Endothelial cell of umbilical vein (primary cell): ENCODE results near the gene UBE2D3. TPM values are rescaled to one million over a fixed set of nuclear protein-coding genes. Genes with fewer than 3 reads are reported as not detected.

Source experiments
- BruUV-seq: library from RNA; stranded (reverse); fragments of 400-500 nt; replicated peaks from 2 replicates; lab custom pipeline; 2021; lab: Mats Ljungman, UMichigan
- CTCF ChIA-PET: fragments of 300-600, 350-600 bp; sonication (Branson Sonifier 250); formaldehyde crosslinking; loops from one replicate; lab custom pipeline; 2021; ENCODE audit warnings: antibody characterized with exemption, inconsistent platforms; lab: Charles Lee
- POLR2A ChIA-PET: fragments of 300-600, 350-600 bp; sonication (Branson Sonifier 250); formaldehyde crosslinking; loops from one replicate; lab custom pipeline; 2021; ENCODE audit warnings: antibody characterized with exemption, inconsistent platforms; lab: Charles Lee
- DNase-seq: peaks from one replicate; pipeline ENCODE4 v3.0.0-alpha.2; 2011; ENCODE audit warnings: low read depth, low spot score
- FAIRE-seq: peaks from 2 replicates; lab custom pipeline; 2011; peaks lifted over from hg19 to GRCh38; lab: Jason Lieb, UNC
- H2AFZ ChIP-seq: 2 replicates; pipeline ENCODE4 v1.6.0; 2012; ENCODE audit warnings: low read depth, low read length, control low read depth, inconsistent platforms
- H3K27ac ChIP-seq: 2 replicates; pipeline ENCODE4 v1.5.1; 2011; ENCODE audit warnings: low read depth, mild to moderate bottlenecking, control low read depth, low read length, moderate library complexity; ENCODE audit not compliant: insufficient read depth
- H3K27me3 ChIP-seq, 2 experiments: 2 replicates each; pipeline versions ENCODE4 v1.6.0 to v1.6.1; 2011; ENCODE audit warnings: low read length in 2 of 2, mixed read lengths in 1 of 2; ENCODE audit not compliant: control insufficient read depth in 2 of 2, insufficient read depth in 2 of 2
- H3K36me3 ChIP-seq, 2 experiments: 2 replicates in 1 of 2; 3 replicates in 1 of 2; pipeline ENCODE4 v1.5.1; 2011; ENCODE audit warnings: low read length in 2 of 2, mild to moderate bottlenecking in 1 of 2, moderate library complexity in 1 of 2; ENCODE audit not compliant: control insufficient read depth in 2 of 2, insufficient read depth in 2 of 2; ENCODE audit errors: extremely low read depth in 1 of 2
- H3K4me1 ChIP-seq: 3 replicates; pipeline ENCODE4 v1.5.1; 2011; ENCODE audit warnings: mild to moderate bottlenecking, low read length; ENCODE audit not compliant: control insufficient read depth, insufficient read depth; ENCODE audit errors: extremely low read depth
- H3K4me2 ChIP-seq: 2 replicates; pipeline ENCODE4 v1.6.1; 2011; ENCODE audit warnings: low read length, control low read depth, mixed read lengths; ENCODE audit not compliant: insufficient read depth
- H3K4me3 ChIP-seq, 3 experiments: fragments of 200-600 bp in 1 of 3; sonication (generic), shearing (Covaris generic) in 1 of 3; replicated peaks in 1 of 3; 2 replicates each; pipeline ENCODE4 v1.5.1; 2011 to 2016; ENCODE audit warnings: control low read depth in 3 of 3, low read length in 3 of 3, mild to moderate bottlenecking in 2 of 3, inconsistent platforms in 1 of 3, low read depth in 1 of 3, moderate library complexity in 1 of 3; ENCODE audit not compliant: insufficient read depth in 1 of 3
- H3K79me2 ChIP-seq: 2 replicates; pipeline ENCODE4 v1.6.0; 2012; ENCODE audit warnings: low read length, inconsistent platforms; ENCODE audit not compliant: control insufficient read depth, insufficient read depth
- H3K9ac ChIP-seq: replicated peaks from 2 replicates; pipeline ENCODE3; 2011; ENCODE audit warnings: low read length, control low read depth; ENCODE audit not compliant: insufficient read depth; ENCODE audit errors: extremely low read depth
- H3K9me1 ChIP-seq: replicated peaks from 3 replicates; pipeline ENCODE4 v1.6.0; 2011; ENCODE audit warnings: mild to moderate bottlenecking, low read length; ENCODE audit not compliant: control insufficient read depth, insufficient read depth; ENCODE audit errors: extremely low read depth
- H3K9me3 ChIP-seq: replicated peaks from 2 replicates; pipeline ENCODE4 v1.5.1; 2012; ENCODE audit warnings: low read length, inconsistent platforms; ENCODE audit not compliant: control insufficient read depth, insufficient read depth
- H4K20me1 ChIP-seq: replicated peaks from 2 replicates; pipeline ENCODE3; 2011; ENCODE audit warnings: mild to moderate bottlenecking, low read length; ENCODE audit not compliant: control insufficient read depth, insufficient read depth; ENCODE audit errors: extremely low read depth
- EZH2 ChIP-seq: IDR thresholded peaks from 2 replicates; pipeline ENCODE4 v1.6.1; 2012; ENCODE audit warnings: borderline replicate concordance, low read depth, mild to moderate bottlenecking, moderate library complexity, low read length, inconsistent platforms; ENCODE audit not compliant: severe bottlenecking
- FOS ChIP-seq: IDR thresholded peaks from 2 replicates; pipeline ENCODE4 v1.6.1; 2011; ENCODE audit warnings: mild to moderate bottlenecking, low read length, moderate library complexity, borderline replicate concordance; ENCODE audit not compliant: insufficient read depth
- GATA2 ChIP-seq: IDR thresholded peaks from 2 replicates; pipeline ENCODE4 v1.7.0; 2011; ENCODE audit warnings: low read depth, mild to moderate bottlenecking, moderate library complexity, mixed read lengths, low read length; ENCODE audit not compliant: insufficient read length, insufficient read depth
- JUN ChIP-seq: IDR thresholded peaks from 2 replicates; pipeline ENCODE4 v1.6.1; 2011; ENCODE audit warnings: borderline replicate concordance, low read depth; ENCODE audit not compliant: insufficient read length, insufficient read depth
- MAX ChIP-seq: IDR thresholded peaks from 2 replicates; pipeline ENCODE4 v1.6.1; 2011; ENCODE audit not compliant: insufficient read depth, insufficient read length
- MYC ChIP-seq: IDR thresholded peaks from one replicate; pipeline ENCODE4 v1.6.1; 2011; ENCODE audit warnings: mild to moderate bottlenecking, low read depth, low read length
- POLR2A ChIP-seq: IDR thresholded peaks from 2 replicates; pipeline ENCODE4 v1.6.1; 2012; ENCODE audit warnings: low read depth, mild to moderate bottlenecking, control low read depth, low read length
- POLR2AphosphoS5 ChIP-seq: IDR thresholded peaks from 2 replicates; pipeline ENCODE4 v1.6.1; 2012; ENCODE audit warnings: low read depth, mild to moderate bottlenecking, control low read depth, low read length, moderate library complexity; ENCODE audit not compliant: insufficient read depth
- dilution Hi-C: fragments of 300-500 bp; cut with MboI; formaldehyde crosslinking; loops from one replicate; pipeline ENCODE4 v1.15.0; 2019; ENCODE audit warnings: low sequenced_read_pairs; ENCODE audit not compliant: extremely low pct_ligation_motif_present
- intact Hi-C: fragments of 100-400 bp; cut with micrococcal nuclease; formaldehyde crosslinking; loops from one replicate; pipeline ENCODE4 v1.10.0; 2022
- polyA plus RNA-seq, 4 experiments: library from polyadenylated mRNA; depleted of rRNA in 3 of 4; stranded (reverse) in 3 of 4; unstranded in 1 of 4; fragments of >200 nt; gene quantifications; 2 replicates each; pipeline versions ENCODE4 v1.2.1 to v1.2.3, GENCODE V29; 2011 to 2012; ENCODE audit warnings: missing spikeins in 1 of 4
- total RNA-seq: library from RNA; stranded (reverse); gene quantifications from 2 replicates; pipeline ENCODE4 v1.2.3, GENCODE V29; 2021
- TF ChIP-seq, protein P1 (sequence below), 2 donors: IDR thresholded peaks; 1 replicate in 1 of 2; 2 replicates in 1 of 2; pipeline ENCODE4 v1.5.1; 2011; ENCODE audit warnings: low read length in 2 of 2, mild to moderate bottlenecking in 2 of 2, moderate library complexity in 2 of 2, control low read depth in 1 of 2, inconsistent platforms in 1 of 2, low read depth in 1 of 2; ENCODE audit not compliant: insufficient read depth in 1 of 2; ENCODE audit errors: extremely low read depth in 1 of 2

UBE2D3 gene
- total and polyA plus RNA-seq, 2 donors (not counting 3 experiments of a cell fraction or from before 2014, with no cell fraction given) = 279 to 399 TPM

- Histone ChIP-seq H3K4me1 (peaks cover 9% of the 10 kb centered on the region), H3K9ac (no peak overlapping the region), H3K27me3 (no peaks in the 10 kb centered on the region), H3K4me2 (no peak overlapping the region), H4K20me1 (no peaks in the 10 kb centered on the region), H3K27ac (no peak overlapping the region), H3K36me3 (no peaks in the 10 kb centered on the region), H3K4me3 (no peak overlapping the region), H3K79me2 (no peaks in the 10 kb centered on the region), H3K9me1 (no peaks in the 10 kb centered on the region), H3K9me3 (no peaks in the 10 kb centered on the region), H2AFZ (no peak overlapping the region)
- POLR2A ChIA-PET = no interaction called here
- dilution Hi-C loops = no loop called here
- intact Hi-C loops = no loop called here
- no TSS peak for BruUV-seq
- DNase-seq (no peak), FAIRE-seq (no peak)
- CTCF ChIA-PET = no interaction called here
- TF ChIP-seq GATA2 = no peak
- no peak for TF ChIP-seq EZH2
- TF ChIP-seq MYC = no peak
- TF ChIP-seq JUN = no peak
- no peak for TF ChIP-seq POLR2A
- no peak for TF ChIP-seq FOS
- TF ChIP-seq, protein P1, sequence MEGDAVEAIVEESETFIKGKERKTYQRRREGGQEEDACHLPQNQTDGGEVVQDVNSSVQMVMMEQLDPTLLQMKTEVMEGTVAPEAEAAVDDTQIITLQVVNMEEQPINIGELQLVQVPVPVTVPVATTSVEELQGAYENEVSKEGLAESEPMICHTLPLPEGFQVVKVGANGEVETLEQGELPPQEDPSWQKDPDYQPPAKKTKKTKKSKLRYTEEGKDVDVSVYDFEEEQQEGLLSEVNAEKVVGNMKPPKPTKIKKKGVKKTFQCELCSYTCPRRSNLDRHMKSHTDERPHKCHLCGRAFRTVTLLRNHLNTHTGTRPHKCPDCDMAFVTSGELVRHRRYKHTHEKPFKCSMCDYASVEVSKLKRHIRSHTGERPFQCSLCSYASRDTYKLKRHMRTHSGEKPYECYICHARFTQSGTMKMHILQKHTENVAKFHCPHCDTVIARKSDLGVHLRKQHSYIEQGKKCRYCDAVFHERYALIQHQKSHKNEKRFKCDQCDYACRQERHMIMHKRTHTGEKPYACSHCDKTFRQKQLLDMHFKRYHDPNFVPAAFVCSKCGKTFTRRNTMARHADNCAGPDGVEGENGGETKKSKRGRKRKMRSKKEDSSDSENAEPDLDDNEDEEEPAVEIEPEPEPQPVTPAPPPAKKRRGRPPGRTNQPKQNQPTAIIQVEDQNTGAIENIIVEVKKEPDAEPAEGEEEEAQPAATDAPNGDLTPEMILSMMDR (IDR thresholded peaks at IDR 0.05; ENCODE audit: extremely low read depth in 1 of 2, insufficient read depth in 1 of 2, low read depth in 1 of 2, low read length in 2 of 2) = no peak
- TF ChIP-seq MAX = no peak
- TF ChIP-seq POLR2AphosphoS5 = no peak
These were observed 5.3 kb upstream of the UBE2D3 start for GRCh38 chr4:102832667-102833066.
